ENCODE data around the gene C12orf43.
"Not testable (repeated sequence)": the region's sequence is repeated elsewhere in the genome, so short reads cannot be mapped to it uniquely, and the experiment has no call there.

Gene C12orf43, protein sequence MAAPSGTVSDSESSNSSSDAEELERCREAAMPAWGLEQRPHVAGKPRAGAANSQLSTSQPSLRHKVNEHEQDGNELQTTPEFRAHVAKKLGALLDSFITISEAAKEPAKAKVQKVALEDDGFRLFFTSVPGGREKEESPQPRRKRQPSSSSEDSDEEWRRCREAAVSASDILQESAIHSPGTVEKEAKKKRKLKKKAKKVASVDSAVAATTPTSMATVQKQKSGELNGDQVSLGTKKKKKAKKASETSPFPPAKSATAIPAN

GRCh38 chr12:121015825-121016766 is at the start of gene C12orf43:
Gene C12orf43, minus strand, starts transcription at chr12:121016487. Its CDS starts 13 bp downstream, at chr12:121016474.
- peak; percentile 95 for DNase-seq (ENCODE audit: low read depth, low spot score)

GRCh38 chr12:121065345-121065744 is 49.1 kb upstream of the C12orf43 start:
- no peak for DNase-seq (ENCODE audit: low read depth, low spot score)

DNA sequence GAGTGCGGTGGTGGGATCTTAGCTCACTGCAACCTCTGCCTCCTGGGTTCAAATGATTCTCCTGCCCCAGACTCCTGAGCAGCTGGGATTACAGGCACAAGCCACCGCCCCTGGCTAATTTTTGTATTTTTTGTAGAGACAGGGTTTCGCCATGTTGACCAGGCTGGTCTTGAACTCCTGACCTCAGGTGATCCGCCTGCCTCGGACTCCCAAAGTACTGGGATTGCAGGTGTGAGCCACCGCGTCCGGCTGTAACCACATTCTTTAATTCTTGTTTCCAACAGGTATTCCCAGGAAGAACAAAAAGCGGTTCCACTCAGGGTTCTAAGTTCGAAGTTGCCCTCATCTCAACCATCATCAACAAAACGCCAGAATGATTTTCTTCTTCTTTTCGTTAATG is 48.3 kb upstream of the C12orf43 start:
- not testable (repeated sequence) for DNase-seq (ENCODE audit: low read depth, low spot score)

DNA sequence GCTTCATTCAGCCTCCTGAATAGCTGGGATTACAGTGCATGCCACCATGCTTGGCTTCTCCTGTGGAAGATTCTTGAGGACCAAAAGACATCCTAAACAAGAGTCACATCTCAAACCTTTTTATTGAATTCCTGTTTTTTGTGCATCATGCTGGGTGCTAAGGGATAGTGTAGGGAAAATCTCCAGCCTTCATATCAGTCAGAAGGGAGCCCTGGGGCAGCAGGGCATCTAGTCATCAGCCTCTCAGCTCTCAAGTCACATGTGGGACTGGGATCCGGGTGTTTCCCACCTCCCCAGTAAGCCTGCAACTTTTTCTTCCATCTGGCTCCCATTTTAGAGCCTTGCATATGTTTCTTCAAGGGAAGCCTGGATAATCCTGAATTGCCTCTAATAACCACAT is 47.8 kb upstream of the C12orf43 start:
- DNase-seq (ENCODE audit: low read depth, low spot score): no peak

DNA sequence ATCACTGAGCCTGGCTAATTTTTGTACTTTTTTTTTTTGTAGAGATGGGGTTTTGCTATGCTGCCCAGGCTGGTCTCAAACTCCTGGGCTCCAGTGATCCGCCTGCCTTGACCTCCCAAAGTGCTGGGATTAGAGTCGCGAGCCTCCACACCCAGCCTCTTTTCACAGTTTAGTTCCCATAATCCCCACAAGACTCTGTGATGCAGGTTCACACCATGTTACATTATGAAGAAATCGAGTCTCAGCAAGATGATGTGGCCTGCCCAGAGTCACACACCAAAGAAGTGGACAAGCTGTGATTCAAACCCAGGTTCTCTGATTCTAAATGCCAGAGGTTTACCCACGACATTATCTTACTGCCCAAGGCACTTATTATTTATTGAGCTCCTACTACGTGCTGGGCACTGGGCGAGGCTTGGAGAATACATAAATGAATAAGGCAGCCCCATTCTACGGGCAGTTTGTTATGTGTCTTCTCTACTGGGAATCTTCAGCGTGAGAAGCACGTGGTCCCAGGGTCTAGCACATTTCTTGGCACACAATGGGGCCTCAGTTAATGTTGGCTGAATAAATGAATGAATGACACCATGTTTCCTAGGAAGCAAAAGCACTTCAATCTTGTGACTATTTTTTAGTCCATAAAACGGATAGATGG is 46.2 kb upstream of the C12orf43 start:
- no peak for DNase-seq (ENCODE audit: low read depth, low spot score)

GRCh38 chr12:121061831-121062230 is 45.5 kb upstream of the C12orf43 start:
- peak; percentile 7 for DNase-seq (ENCODE audit: low read depth, low spot score)

- DNase-seq (ENCODE audit: low read depth, low spot score): peak; percentile 56
Measured at GRCh38 chr12:121060149-121061001, 44.1 kb upstream of the C12orf43 start.

GRCh38 chr12:121059031-121059898 is 43.0 kb upstream of the C12orf43 start:
- DNase-seq (ENCODE audit: low read depth, low spot score): no peak

- DNase-seq (ENCODE audit: low read depth, low spot score): no peak
Measured at GRCh38 chr12:121057794-121058193, 41.5 kb upstream of the C12orf43 start.

DNA sequence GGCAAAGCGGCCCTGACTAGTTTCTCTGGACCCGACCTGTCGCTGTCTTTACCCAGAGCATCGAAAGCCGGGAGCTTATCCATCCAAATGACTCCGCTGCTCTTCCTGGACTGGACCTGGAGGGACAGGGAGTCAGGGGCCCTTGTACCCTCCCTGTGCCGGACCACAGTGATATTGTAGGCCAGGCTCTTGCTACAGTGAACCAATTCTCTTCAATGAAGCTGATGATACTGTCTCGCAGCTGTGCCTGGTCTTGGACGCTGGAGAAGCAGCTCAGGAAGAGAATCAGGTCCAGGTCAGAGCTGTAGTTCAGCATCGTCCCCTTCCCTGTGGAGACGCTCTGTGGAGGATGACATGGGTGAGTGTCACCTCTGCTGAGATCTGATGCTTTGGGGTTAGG is 37.4 kb upstream of the C12orf43 start:
- DNase-seq (ENCODE audit: low read depth, low spot score): no peak

DNA sequence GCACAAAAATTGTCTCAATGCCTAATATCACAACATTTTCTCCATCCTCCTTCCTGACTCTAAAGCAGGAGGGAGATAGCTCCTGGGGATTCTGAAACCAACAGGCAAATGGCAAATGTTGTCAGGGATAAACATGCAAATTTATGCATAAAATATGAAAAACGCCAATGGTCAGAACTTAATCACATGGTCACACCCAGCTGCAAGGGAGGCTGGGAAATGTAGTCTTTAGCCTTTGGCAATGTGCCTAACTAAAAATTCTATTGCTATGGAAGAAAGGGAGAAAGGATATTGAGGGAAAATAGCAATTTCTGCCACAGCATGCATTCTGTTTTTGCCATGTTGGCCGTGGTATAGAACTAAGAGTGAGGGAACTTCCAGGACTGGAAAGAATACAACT is 34.4 kb upstream of the C12orf43 start:
- peak; percentile 13 for DNase-seq (ENCODE audit: low read depth, low spot score)

DNA sequence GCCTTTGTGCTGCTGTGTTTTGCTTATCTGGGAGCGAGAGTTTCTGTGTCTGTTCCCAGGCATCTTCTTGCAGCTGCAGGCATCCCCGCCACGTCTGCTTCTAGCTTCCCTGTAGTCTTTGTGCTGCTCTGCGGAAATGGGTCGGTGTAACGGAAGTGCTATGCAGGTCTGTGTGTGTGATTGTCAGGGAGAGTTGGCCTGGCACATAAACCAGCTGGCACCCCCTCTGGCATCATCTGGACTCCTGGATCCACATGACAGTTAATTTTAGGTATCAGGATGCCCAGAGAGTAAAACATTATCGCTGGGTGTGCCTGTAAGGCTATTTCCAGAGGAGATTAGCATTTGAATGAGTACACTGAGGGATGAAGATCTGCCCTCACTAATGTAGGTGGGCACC is 32.2 kb upstream of the C12orf43 start:
- no peak for DNase-seq (ENCODE audit: low read depth, low spot score)

GRCh38 chr12:121047400-121047799 is 31.1 kb upstream of the C12orf43 start:
- DNase-seq (ENCODE audit: low read depth, low spot score): not testable (repeated sequence)

DNA sequence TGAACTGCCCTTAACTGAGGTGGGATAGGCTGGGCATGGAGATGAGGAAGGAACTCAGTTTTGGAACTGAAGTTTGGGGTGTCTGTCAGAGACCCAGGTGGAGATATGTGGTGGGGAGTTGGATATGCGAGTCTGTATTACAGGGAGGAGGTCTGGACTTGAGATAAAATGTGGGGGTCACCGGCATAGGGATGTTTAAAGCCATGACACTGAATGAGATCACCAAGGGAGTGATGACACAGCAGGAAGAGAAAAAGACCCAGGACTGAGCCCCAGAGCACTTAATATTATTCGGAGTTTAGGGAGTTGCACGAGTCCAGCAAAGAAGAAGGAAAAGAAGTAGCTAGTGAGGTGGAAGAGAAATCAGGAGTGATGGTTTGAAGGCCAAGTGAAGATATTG is 26.8 kb upstream of the C12orf43 start:
- no peak for DNase-seq (ENCODE audit: low read depth, low spot score)

DNA sequence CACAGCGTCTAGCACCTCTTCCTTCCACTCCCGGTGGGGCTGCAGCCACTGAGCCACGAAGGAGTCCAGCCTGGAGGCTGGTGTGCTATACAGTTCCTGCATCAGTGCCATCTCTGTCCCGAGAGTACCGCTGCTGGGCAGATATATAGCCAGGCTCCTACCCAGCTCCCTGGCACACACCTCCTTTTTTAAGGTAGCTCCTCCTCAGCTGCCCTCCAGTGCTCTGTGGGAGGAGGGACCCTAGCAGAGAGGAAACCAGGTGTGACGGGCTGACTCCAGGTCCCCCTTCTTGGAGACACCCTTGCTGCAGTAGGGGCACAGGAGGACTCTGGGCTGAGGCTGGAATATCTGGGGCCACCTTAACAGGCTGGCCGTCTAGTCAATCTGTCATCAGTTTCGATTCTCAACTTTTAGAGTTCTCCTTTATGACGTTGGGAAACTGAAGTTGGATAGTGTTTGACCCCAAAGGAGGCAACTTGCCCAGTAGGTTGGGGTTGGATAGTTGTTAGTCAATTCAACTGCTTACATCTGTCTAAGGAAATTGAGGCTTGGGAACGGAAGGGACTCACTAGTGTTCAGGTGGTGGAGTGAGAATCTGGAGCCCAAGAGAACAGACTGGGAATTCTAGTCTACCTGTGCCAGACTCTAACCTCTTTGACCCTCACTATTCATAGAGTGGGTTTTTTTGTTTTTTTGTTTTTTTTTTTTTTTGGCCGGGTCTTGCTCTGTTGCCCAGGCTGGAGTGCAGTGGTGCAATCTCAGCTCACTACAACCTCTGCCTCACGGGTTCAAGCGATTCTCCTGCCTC is 22.8 kb upstream of the C12orf43 start, which contains the start of gene OASL:
OASL (minus strand) TSS at position 386 of the 808 bp plus-strand sequence; CDS start at position 111, 275 bp downstream.
- peak; percentile 8 for DNase-seq (ENCODE audit: low read depth, low spot score)

DNA sequence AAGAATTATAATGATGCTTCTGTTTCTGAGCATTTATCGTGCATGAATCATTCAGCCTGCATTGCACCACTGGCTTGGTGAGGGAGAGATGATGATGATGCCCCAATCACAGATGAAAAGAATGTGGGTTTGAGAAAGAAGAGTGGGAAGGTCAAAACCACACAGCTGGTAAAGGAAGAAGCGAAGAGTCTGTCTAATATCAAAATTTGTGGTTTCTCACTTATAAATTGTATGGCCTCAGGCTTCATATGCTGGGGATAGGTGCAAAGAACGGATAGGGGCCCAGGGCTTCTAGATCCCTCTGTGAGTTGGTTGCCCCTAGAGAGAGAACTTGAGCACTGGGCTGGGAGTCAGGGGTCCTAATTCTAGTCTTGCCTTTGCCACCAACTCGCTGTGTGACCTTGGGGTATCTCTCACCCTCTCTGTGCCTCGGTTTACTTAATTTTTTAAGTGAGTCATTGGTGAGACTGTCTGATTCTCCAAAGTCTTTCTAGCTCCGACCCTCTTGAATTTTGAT is 20.6 kb upstream of the C12orf43 start:
- peak; percentile 55 for DNase-seq (ENCODE audit: low read depth, low spot score)

DNA sequence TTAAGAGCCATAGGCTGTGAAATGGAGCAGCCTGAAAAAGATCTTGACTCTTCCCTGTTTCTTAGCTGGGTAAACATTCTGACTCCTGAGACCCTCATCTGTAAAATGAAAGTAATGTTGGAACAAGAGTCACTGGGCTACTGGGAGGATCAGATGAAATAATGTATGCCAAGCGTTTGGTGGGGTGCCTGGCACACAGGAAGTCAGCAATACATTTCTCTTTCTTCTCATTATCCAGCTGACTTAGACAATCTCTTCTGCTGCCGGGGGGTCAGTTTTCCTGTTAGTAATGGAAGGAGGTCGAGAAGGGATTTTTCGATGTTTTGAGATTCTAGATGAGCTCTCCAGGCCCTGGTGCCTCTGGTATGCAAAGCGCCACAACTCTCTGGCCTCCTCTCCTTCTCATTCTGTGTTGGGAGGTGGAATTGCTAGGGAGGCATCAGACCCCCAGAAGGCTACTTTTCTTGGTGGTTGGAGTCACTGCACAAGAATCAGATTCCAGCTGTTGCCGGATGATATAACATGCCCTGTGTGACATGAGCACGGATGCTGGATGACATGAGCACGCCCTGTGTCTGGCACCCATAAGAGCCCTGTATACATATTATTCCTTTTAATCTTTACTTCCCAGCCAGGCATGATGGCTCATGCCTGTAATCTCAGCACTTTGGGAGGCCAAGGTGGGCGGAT is 18.5 kb upstream of the C12orf43 start:
- no peak for DNase-seq (ENCODE audit: low read depth, low spot score)

DNA sequence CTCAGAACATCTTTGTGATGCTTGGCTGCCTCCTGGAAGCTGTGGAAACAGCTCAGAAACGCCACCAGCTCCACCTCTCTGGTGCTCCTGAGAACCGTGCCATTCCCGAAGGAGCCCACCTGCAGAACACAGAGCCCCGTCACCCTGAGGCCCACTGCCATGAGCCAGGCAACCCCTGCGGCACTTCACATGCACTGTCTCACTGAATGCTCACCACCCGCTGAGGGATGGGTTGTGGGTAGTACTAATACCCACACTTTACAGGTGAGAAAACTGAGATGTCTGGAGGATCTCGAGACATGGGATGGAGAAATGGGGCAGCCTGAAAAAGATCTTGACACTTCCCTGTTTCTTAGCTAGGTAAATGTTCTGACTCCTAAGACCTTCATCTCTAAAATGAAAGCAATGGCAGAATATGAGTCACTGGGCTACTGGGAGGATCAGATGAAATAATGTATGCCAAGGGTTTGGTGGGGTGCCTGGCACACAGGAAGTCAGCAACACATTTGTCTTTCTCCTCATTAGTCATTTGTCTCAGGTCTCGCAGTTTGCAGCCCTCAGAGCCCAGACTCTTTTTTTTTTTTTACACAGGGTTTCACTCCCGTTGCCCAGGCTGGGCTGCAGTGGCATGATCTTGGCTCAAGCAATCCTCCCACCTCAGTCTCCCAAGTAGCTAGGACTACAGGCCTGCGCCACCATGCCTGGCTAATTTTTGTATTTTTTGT is 17.5 kb upstream of the C12orf43 start:
- peak; percentile 67 for DNase-seq (ENCODE audit: low read depth, low spot score)

Measured in astrocyte of the hippocampus (primary cell).